ENCODE data around the gene ADK. TPM values are rescaled to one million over a fixed set of nuclear protein-coding genes. Genes with fewer than 3 reads are reported as not detected.

Gene ADK
- total RNA-seq, 3 donors from 2014 or later (not counting 1 experiment from before 2014, with no cell fraction given), result 13.4 to 16.1 (median 14.1) TPM

GRCh38 chr10:74582566-74582965 is 431.5 kb downstream of the ADK start:
- no peak for ATAC-seq
- Histone ChIP-seq H3K4me1 (ENCODE audit: control insufficient read depth, insufficient read depth, low read length) (peaks cover 12% of the 10 kb centered on the region), H3K27me3 (ENCODE audit: control insufficient read depth, insufficient read depth, low read length) (no peaks in the 10 kb centered on the region), H3K9me3 (ENCODE audit: control insufficient read depth, insufficient read depth, low read length) (no peaks in the 10 kb centered on the region), H3K27ac (ENCODE audit: low read length) (no peak overlapping the region), H3K4me3 (ENCODE audit: low read length) (no peak overlapping the region), H3K36me3 (ENCODE audit: control insufficient read depth, insufficient read depth, low read length) (no peaks in the 10 kb centered on the region)
- TF ChIP-seq, protein P1, sequence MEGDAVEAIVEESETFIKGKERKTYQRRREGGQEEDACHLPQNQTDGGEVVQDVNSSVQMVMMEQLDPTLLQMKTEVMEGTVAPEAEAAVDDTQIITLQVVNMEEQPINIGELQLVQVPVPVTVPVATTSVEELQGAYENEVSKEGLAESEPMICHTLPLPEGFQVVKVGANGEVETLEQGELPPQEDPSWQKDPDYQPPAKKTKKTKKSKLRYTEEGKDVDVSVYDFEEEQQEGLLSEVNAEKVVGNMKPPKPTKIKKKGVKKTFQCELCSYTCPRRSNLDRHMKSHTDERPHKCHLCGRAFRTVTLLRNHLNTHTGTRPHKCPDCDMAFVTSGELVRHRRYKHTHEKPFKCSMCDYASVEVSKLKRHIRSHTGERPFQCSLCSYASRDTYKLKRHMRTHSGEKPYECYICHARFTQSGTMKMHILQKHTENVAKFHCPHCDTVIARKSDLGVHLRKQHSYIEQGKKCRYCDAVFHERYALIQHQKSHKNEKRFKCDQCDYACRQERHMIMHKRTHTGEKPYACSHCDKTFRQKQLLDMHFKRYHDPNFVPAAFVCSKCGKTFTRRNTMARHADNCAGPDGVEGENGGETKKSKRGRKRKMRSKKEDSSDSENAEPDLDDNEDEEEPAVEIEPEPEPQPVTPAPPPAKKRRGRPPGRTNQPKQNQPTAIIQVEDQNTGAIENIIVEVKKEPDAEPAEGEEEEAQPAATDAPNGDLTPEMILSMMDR (IDR thresholded peaks at IDR 0.05), result no peak
- Mint-ChIP-seq H3K36me3 (no peaks in the 10 kb centered on the region), H3K27ac (no peak overlapping the region), H3K27me3 (ENCODE audit: low read depth in 2 of 2) (no peaks in the 10 kb centered on the region), H3K4me1 (peaks cover 26 to 27% of the 10 kb centered on the region in 2 donors), H3K4me3 (no peak overlapping the region), H3K9me3 (no peaks in the 10 kb centered on the region)
- DNase-seq, result no peak
- intact Hi-C loops (cut with micrococcal nuclease), result no loop called here
- no CpG with 5 or more reads among the region's 1 CpG for WGBS (ENCODE audit: insufficient coverage)

DNA sequence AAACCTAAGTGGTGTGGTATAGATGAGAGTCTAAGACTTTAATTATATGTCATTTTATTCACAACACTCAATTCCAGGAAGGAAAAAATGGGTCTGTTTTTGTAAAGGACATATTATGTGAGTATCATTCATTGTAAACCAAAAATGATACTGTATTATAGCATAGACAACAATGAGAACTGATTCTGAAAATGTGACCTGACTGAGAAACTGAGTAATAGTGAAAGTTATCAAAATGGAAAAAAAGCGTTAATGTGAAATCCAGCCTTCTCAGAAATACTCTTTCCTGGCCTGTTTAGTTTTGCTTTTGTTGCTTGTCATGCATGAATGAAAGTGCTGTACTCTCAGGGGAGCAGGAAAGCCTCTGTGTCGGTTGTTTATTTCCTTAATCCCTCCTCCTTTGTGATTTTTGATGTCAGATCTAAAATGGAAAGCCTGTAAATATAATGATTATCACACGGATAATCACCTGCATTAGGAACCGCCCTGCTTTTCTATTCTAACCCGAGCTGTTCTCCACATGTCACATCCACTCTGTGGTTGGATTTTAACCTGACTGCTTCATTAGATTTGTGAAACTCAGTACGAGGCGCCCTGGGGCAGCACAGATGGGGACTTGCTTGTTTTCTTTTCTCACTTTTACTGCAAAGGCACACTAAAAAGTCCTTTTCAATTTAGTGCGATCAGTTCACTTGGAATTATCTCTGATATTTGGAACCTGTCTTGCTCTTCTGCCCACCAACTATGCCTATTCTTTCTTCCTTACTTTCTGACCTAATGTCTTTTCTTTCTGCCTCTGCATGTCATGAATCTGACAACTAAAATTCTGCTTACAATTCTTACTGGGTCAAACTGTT is 434.4 kb downstream of the ADK start:
- TF ChIP-seq, protein P1 (IDR thresholded peaks at IDR 0.05), result no peak
- H3K9me3 ChIP-seq (ENCODE audit: control insufficient read depth, insufficient read depth, low read length), result no peaks in the 10 kb centered on the region
- 4% methylated on average over 7 of the region's 8 CpGs for WGBS (ENCODE audit: insufficient coverage)
- H3K4me1 ChIP-seq (ENCODE audit: control insufficient read depth, insufficient read depth, low read length), result peaks cover 12% of the 10 kb centered on the region
- H3K27me3 ChIP-seq (ENCODE audit: control insufficient read depth, insufficient read depth, low read length), result no peaks in the 10 kb centered on the region
- H3K4me1 Mint-ChIP-seq, result peaks cover 28% of the 10 kb centered on the region in 2 donors
- peak overlapping the region; percentile 56 for H3K27ac ChIP-seq (ENCODE audit: low read length)
- no peaks in the 10 kb centered on the region for H3K36me3 ChIP-seq (ENCODE audit: control insufficient read depth, insufficient read depth, low read length)
- H3K9me3 Mint-ChIP-seq, result no peaks in the 10 kb centered on the region
- no peaks in the 10 kb centered on the region for H3K36me3 Mint-ChIP-seq
- ATAC-seq (peak; percentile 41 to 63 (median 61)), DNase-seq (peak in 1 of 2 donors; percentile 65)
- H3K4me3 ChIP-seq (ENCODE audit: low read length), result no peak overlapping the region
- H3K27me3 Mint-ChIP-seq (ENCODE audit: low read depth in 2 of 2), result no peaks in the 10 kb centered on the region
- intact Hi-C loops (cut with micrococcal nuclease), result no loop called here
- peak overlapping the region; percentile 82 to 87 for H3K27ac Mint-ChIP-seq
- H3K4me3 Mint-ChIP-seq, result peak overlapping the region; percentile 79

DNA sequence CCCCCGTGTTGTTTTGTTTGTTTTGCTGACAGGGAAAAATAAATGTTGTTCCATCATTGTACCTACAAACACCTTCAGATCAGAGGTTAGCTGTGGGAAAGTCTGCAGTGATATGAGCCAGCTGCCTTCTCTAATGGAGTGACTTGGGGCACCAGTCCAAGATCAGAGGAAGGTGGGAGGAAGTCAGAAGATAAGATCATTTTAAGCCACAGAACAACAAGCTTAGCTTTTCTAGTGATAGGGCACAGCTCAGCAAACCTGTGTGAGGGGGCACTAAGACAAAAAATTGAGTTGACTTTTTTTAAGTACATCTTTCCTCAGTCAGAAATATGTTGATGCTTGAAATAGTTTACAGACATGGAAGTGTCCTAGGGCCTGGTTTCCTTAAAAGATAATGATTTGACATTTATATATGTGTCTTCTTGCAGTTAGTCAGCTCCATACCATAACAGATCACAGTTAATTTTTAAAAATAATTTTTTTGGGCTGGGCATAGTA is 435.1 kb downstream of the ADK start:
- peak overlapping the region; percentile 82 to 87 for H3K27ac Mint-ChIP-seq
- WGBS (ENCODE audit: insufficient coverage), result no CpG with 5 or more reads among the region's 1 CpG
- ATAC-seq (peak; percentile 49 to 60 (median 56)), DNase-seq (peak in 1 of 2 donors; percentile 83)
- no peaks in the 10 kb centered on the region for H3K36me3 Mint-ChIP-seq
- Histone ChIP-seq H3K9me3 (ENCODE audit: control insufficient read depth, insufficient read depth, low read length) (no peaks in the 10 kb centered on the region), H3K27ac (ENCODE audit: low read length) (peak overlapping the region; percentile 56), H3K27me3 (ENCODE audit: control insufficient read depth, insufficient read depth, low read length) (no peaks in the 10 kb centered on the region), H3K4me1 (ENCODE audit: control insufficient read depth, insufficient read depth, low read length) (peaks cover 12% of the 10 kb centered on the region), H3K4me3 (ENCODE audit: low read length) (no peak overlapping the region), H3K36me3 (ENCODE audit: control insufficient read depth, insufficient read depth, low read length) (no peaks in the 10 kb centered on the region)
- H3K9me3 Mint-ChIP-seq, result no peaks in the 10 kb centered on the region
- TF ChIP-seq, protein P1 (IDR thresholded peaks at IDR 0.05), result no peak
- peak overlapping the region; percentile 79 for H3K4me3 Mint-ChIP-seq
- intact Hi-C loops (cut with micrococcal nuclease), result no loop called here
- no peaks in the 10 kb centered on the region for H3K27me3 Mint-ChIP-seq (ENCODE audit: low read depth in 2 of 2)
- H3K4me1 Mint-ChIP-seq, result peaks cover 28% of the 10 kb centered on the region in 2 donors
